Measurements from ENCODE around the gene MAGEA6. TPM values are rescaled to one million over a fixed set of nuclear protein-coding genes. Genes with fewer than 3 reads are reported as not detected.
"Not testable (repeated sequence)": the region's sequence is repeated elsewhere in the genome, so short reads cannot be mapped to it uniquely, and the experiment has no call there.

Gene MAGEA6
- total RNA-seq, 3 donors from 2014 or later, result not detected

DNA sequence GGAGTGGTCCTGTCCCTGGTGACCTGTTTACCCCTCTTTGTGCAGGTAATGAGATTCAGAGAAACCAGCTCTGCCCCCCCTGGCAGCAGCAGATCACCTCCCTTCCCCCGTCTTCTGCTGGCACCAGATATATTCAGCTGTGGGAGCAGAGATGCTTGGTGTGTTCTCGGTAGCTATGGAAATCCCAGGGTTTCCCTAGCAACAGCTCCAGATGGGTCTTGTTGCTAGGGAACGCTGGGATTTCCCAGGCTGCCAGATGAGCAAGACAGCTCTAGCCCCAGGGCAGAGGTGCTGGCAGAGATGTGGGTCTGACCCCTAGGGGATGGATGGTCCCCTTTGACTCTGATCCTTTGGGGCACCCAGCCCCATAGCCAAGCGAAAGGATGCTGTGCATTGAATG is 40.9 kb upstream of the MAGEA6 start:
- Histone ChIP-seq H3K27me3 (peaks cover 0 to 33% of the 10 kb centered on the region in 2 donors), H3K9me3 (no peaks in the 10 kb centered on the region)
- DNase-seq (ENCODE audit: low spot score in 2 of 2), result no peak

DNA sequence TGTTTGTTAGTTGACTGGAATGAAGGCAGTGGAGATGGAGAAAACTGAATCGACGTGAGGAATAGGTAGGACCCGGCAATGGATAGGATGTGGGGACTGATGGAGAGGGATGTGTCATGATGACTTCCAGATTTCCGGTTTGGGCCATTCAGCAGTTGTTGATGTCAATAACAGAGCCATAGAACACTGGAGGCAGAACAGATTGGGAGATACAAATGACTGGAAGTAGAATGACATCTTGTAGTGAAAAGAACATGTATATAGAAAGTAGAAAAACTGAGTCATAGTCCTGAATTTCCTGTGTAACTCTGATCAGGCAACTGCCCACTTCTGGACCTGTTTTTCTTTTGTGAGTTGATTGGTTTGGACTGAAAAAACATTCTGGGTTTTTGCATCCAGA is 36.5 kb upstream of the MAGEA6 start:
- intact Hi-C loops (cut with DNase I; ENCODE audit: low total_unique reads), result no loop called here
- H3K36me3 ChIP-seq, result no peaks in the 10 kb centered on the region
- H3K27ac ChIP-seq, result no peak overlapping the region
- no peak overlapping the region for H3K4me3 ChIP-seq
- H3K27me3 ChIP-seq, result peaks cover 0 to 39% of the 10 kb centered on the region in 2 donors
- no peak for TF ChIP-seq POLR2AphosphoS5 (IDR thresholded peaks at IDR 0.05)
- no peak for TF ChIP-seq POLR2A (IDR thresholded peaks at IDR 0.05)
- TF ChIP-seq, protein P1, sequence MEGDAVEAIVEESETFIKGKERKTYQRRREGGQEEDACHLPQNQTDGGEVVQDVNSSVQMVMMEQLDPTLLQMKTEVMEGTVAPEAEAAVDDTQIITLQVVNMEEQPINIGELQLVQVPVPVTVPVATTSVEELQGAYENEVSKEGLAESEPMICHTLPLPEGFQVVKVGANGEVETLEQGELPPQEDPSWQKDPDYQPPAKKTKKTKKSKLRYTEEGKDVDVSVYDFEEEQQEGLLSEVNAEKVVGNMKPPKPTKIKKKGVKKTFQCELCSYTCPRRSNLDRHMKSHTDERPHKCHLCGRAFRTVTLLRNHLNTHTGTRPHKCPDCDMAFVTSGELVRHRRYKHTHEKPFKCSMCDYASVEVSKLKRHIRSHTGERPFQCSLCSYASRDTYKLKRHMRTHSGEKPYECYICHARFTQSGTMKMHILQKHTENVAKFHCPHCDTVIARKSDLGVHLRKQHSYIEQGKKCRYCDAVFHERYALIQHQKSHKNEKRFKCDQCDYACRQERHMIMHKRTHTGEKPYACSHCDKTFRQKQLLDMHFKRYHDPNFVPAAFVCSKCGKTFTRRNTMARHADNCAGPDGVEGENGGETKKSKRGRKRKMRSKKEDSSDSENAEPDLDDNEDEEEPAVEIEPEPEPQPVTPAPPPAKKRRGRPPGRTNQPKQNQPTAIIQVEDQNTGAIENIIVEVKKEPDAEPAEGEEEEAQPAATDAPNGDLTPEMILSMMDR (IDR thresholded peaks at IDR 0.05), result no peak
- no peaks in the 10 kb centered on the region for H3K9me3 ChIP-seq
- H3K4me1 ChIP-seq, result no peaks in the 10 kb centered on the region
- DNase-seq (ENCODE audit: low spot score in 2 of 2), result no peak

More for the DNA sequence above, 40.9 kb upstream of the MAGEA6 start:
- H3K36me3 ChIP-seq, result no peaks in the 10 kb centered on the region
- no peak overlapping the region for H3K4me3 ChIP-seq
- intact Hi-C loops (cut with DNase I; ENCODE audit: low total_unique reads), result no loop called here
- TF ChIP-seq POLR2A (IDR thresholded peaks at IDR 0.05) (no peak), POLR2AphosphoS5 (IDR thresholded peaks at IDR 0.05) (no peak)
- TF ChIP-seq, protein P1 (IDR thresholded peaks at IDR 0.05), result no peak
- H3K27ac ChIP-seq, result no peak overlapping the region
- H3K4me1 ChIP-seq, result no peaks in the 10 kb centered on the region

DNA sequence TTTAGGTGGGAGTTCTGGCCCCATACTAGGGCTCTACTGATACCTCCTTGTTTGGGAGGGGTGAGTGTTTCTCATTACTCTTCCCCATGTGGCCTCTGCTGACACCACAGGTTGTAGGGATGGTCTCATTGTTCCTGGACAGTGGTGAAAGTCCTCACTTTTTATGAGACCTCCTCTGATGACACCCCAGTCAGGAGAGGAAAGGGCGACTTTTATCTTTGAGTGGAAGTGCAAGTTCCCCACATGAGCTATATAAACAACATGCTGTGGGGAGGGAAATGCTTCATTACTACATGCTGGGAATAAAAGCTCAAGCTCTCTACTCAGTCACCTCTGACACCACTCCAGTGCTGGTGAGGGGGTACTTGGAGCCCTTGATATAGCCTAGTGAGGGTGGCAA is 29.5 kb upstream of the MAGEA6 start:
- Histone ChIP-seq H3K4me1 (no peaks in the 10 kb centered on the region), H3K4me3 (no peak overlapping the region), H3K36me3 (no peaks in the 10 kb centered on the region), H3K27ac (no peak overlapping the region), H3K27me3 (peaks cover 0 to 23% of the 10 kb centered on the region in 2 donors), H3K9me3 (no peaks in the 10 kb centered on the region)
- TF ChIP-seq, protein P1 (IDR thresholded peaks at IDR 0.05), result no peak
- no peak for TF ChIP-seq POLR2A (IDR thresholded peaks at IDR 0.05)
- TF ChIP-seq POLR2AphosphoS5 (IDR thresholded peaks at IDR 0.05), result no peak
- DNase-seq (ENCODE audit: low spot score in 2 of 2), result no peak
- intact Hi-C loops (cut with DNase I; ENCODE audit: low total_unique reads), result no loop called here

DNA sequence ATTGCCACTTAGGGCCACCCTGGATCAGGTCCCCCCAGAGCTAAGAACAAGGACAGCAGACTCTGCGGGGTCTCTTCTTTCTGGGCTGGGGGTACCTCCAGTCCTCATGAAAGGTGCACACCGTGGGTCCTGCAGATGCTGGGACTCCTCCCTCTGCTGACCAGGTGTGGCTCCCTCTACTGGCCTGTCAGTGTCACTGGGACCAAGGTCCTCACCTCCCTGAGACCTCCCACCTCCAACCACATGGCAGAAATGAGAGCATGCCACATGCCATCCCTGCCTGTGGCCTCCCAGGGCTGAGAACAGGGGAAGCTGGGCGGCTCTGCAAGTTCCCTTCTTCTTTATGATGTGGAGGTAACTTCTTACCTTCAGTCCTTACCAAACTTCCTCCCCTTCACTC is 17.6 kb upstream of the MAGEA6 start:
- H3K9me3 ChIP-seq; intact Hi-C loops (cut with DNase I; ENCODE audit: low total_unique reads); DNase-seq (ENCODE audit: low spot score in 2 of 2); H3K4me3 ChIP-seq; H3K4me1 ChIP-seq; H3K27ac ChIP-seq; H3K27me3 ChIP-seq; H3K36me3 ChIP-seq: not testable (repeated sequence)

DNA sequence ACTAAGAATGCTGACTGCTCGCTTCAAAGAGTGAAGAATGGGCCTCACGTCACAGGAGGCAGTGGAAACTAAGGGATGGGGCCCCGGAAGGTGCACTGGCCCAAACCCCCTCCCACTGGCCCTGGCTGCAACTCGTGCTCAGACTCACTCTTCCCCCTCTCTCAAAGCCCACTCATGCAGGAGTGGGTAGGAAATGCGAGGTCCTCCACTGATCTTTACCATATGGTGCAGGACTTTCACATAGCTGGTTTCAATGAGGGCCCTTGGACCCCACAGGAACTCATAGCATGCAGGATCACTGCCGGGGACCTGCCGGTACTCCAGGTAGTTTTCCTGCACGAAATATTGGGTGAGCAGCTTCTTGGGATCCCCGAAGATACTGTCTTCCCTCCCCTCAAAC is 2.9 kb downstream of the MAGEA6 start:
- H3K9me3 ChIP-seq; DNase-seq (ENCODE audit: low spot score in 2 of 2); H3K4me1 ChIP-seq; H3K36me3 ChIP-seq; H3K27ac ChIP-seq; intact Hi-C loops (cut with DNase I; ENCODE audit: low total_unique reads); H3K27me3 ChIP-seq; H3K4me3 ChIP-seq: not testable (repeated sequence)

DNA sequence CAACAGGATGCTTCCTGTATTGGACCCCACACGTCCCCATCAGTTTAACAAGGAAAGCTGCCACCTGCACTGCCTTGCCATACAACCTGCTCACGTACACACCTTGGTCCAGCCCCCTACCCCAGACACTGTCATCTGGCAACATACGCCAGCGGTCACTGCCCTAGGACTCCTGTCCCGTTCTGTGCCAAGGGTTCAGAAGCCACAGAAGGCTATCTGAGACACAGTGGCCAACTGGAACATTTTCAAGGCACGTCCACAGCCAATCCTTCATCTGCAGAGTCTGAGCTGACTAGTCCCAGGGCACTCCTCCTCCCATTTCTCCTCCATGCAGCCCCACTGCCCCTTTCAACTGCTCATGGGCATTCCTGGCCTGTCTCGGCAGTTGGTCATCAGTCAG is 7.9 kb downstream of the MAGEA6 start:
- H3K27ac ChIP-seq; H3K9me3 ChIP-seq; H3K36me3 ChIP-seq; H3K4me3 ChIP-seq; DNase-seq (ENCODE audit: low spot score in 2 of 2); H3K27me3 ChIP-seq; intact Hi-C loops (cut with DNase I; ENCODE audit: low total_unique reads); H3K4me1 ChIP-seq: not testable (repeated sequence)

DNA sequence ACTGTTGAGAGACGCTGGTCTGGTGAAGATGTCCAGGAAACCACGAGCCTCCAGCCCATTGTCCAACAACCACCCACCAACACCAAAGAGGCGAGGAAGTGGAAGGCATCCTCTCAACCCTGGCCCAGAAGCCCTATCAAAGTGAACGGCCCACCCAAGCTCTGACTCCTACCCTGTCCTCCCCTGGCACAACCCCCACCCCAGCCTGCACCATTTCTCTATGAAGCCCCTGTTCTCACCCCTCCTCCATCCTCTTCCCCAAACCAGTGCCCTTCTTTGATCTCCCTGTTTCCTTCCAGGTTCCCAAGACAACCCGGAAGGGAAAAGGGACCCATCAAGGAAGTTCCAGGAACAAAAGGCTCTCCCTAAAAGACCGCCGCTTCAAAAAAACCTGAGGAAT is 9.9 kb downstream of the MAGEA6 start:
- H3K27me3 ChIP-seq; H3K4me1 ChIP-seq; intact Hi-C loops (cut with DNase I; ENCODE audit: low total_unique reads); H3K27ac ChIP-seq; H3K9me3 ChIP-seq; H3K4me3 ChIP-seq; DNase-seq (ENCODE audit: low spot score in 2 of 2); H3K36me3 ChIP-seq: not testable (repeated sequence)

DNA sequence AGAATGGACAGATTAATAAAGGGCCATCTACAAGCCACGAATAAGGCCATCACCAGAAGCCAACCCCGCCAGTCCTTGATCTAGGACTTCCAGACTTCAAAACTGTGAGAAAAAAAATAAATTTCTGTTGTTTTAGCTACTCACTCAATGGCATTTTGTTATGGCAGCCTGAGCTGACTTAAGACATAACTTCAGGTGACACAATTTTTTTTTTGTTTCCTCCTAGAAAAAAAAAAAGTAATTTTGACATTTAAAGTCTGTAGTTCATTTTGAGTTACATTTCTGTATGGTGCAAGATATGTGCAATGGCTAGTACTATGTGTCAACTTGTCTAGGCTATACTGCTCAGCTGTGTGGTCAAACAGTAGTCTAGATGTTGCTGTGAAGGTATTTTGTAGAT is 10.6 kb downstream of the MAGEA6 start, which contains the start of gene CSAG3:
CSAG3 (plus strand) TSS at position 301 of the 400 bp plus-strand sequence.
- H3K4me3 ChIP-seq; intact Hi-C loops (cut with DNase I; ENCODE audit: low total_unique reads); DNase-seq (ENCODE audit: low spot score in 2 of 2); H3K9me3 ChIP-seq; H3K36me3 ChIP-seq; H3K27me3 ChIP-seq; H3K4me1 ChIP-seq; H3K27ac ChIP-seq: not testable (repeated sequence)

DNA sequence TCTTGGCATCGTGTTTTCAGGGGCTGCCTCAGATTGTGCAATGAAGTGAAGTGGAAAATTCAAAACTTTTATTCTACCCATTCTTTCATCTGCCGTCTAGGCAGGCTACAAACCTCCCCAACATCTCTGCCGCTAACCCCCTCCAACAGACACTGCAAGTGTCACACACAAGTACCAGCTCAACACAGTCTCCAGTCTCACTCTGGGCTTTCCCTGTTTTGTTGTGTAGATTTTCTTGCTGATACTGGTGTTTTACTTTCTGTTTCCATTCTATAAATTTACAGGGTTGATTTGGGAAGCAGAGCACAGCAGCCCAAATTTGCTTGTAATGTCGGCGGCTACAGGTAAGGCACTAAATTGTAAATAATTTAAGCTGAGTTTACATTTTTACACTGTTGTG is 14.6 kb downstream of the MAGEA6 start:
- H3K4me1 ChIP-seq; DNase-seq (ENCODE audit: low spot score in 2 of 2); H3K27ac ChIP-seq; H3K27me3 ChIP-seq; H3K36me3 ChIP-seq; intact Hi-C loops (cut with DNase I; ENCODE audit: low total_unique reads); H3K9me3 ChIP-seq; H3K4me3 ChIP-seq: not testable (repeated sequence)

DNA sequence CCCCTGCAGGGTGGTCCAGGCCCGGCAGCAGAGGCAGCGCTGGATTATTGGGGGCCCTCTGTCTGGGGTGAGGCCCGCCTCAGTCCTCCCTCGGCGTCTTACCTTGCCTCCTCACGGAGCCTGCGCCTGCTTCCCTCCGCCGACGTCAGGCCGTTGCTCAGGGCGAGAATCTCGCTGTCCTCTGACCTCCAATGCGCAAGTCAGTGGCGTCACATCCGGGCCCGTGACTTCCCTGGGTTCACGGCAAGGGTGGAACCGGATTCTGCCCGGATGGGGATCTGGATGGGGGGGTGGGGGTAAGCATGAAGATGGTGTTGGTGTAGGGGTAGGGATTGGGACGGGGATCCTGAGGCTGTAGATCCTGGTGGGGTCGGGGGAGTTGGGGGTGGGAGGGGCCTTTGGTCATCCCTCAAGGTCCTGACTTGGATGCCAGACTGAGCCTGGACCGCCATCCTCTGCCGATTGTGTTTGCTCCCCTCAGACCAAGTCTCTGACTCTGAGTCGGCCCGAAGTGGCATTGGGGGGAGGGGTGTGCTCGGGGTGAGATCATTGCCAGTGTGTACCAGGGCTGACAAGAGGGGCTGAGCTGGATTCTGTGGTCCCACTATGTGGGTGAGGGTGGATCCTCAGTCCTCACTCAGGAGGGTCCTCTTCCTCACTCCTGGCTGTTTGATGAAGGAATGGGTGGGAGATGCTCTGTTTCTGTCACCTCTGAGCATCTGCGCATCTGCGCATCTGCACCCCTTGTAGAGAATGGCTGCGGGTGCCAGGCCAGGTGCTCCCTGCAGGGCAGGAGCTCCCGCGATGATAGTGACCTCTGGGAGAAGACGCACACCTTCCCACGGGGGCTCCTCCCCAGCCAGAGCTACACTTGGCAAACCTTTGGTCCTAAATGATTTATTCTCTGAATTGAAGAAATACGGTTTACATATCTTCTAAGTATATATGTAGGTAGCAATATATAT is 15.5 kb downstream of the MAGEA6 start, which contains the start of gene MAGEA2:
MAGEA2 (minus strand) TSS at position 157 of the 965 bp plus-strand sequence. CDS start 2,479 bp downstream, outside the sequence.
- H3K9me3 ChIP-seq; H3K27ac ChIP-seq; H3K27me3 ChIP-seq; intact Hi-C loops (cut with DNase I; ENCODE audit: low total_unique reads); H3K36me3 ChIP-seq; DNase-seq (ENCODE audit: low spot score in 2 of 2); H3K4me1 ChIP-seq; H3K4me3 ChIP-seq: not testable (repeated sequence)
